ENCODE measurements around the gene IGFALS. TPM values are rescaled to one million over a fixed set of nuclear protein-coding genes. Genes with fewer than 3 reads are reported as not detected.

Gene IGFALS
- total and polyA plus RNA-seq, 2 of the 4 experiments (the other 2 are of a cell fraction): not detected

GRCh38 chr16:1808691-1809090, 15.2 kb upstream of the IGFALS start:
- Histone ChIP-seq H3K4me2 (ENCODE audit: low read depth, low read length) (no peak overlapping the region), H2AK9ac (replicated peaks; ENCODE audit: low read depth, low read length, poor library complexity) (no peak overlapping the region), H3K14ac (replicated peaks; ENCODE audit: low read depth, low read length) (no peak overlapping the region), H3K79me1 (ENCODE audit: low read depth in 1 of 2, low read length in 2 of 2) (0 out of 4 replicates have a peak, but pooled peaks cover 0 to 2% of the 10 kb centered on the region in 2 experiments), H3K9me1 (ENCODE audit: insufficient read depth, low read length) (no peaks in the 10 kb centered on the region), H3K4me1 (ENCODE audit: control insufficient read depth, insufficient read depth, low read length) (peaks cover 4% of the 10 kb centered on the region; the same call in 1 of the 2 replicates), H3K27ac (ENCODE audit: insufficient read depth, low read length) (no peak overlapping the region), H4K20me1 (ENCODE audit: insufficient read depth, low read length) (no peaks in the 10 kb centered on the region), H2BK5ac (ENCODE audit: low read depth, low read length, poor library complexity, severe bottlenecking) (no peak overlapping the region), H4K5ac (ENCODE audit: low read depth, low read length) (no peak overlapping the region), H3K4me3 (ENCODE audit: insufficient read depth, low read depth, low read length) (no peak overlapping the region), H2AK5ac (ENCODE audit: low read depth, low read length) (no peak overlapping the region), H2BK20ac (ENCODE audit: low read depth, low read length) (no peak overlapping the region), H3K9me3 (ENCODE audit: control insufficient read depth, insufficient read depth, low read length) (no peaks in the 10 kb centered on the region), H2AFZ (replicated peaks; ENCODE audit: low read length, poor library complexity) (no peak overlapping the region), H3K23ac (ENCODE audit: low read depth, low read length) (no peak overlapping the region), H3K56ac (ENCODE audit: extremely low read depth, insufficient read depth, low read length) (no peak overlapping the region), H3K27me3 (ENCODE audit: control insufficient read depth, insufficient read depth, low read length) (no peaks in the 10 kb centered on the region), H2BK120ac (ENCODE audit: low read depth, low read length) (no peak overlapping the region), H4K8ac (ENCODE audit: low read depth in 2 of 2, low read length in 2 of 2) (no peak overlapping the region), H4K91ac (ENCODE audit: insufficient read depth, low read depth, low read length) (no peak overlapping the region), H3K36me3 (ENCODE audit: control insufficient read depth, insufficient read depth, low read length) (peaks cover 19% of the 10 kb centered on the region; the same call in 1 of the 2 replicates), H2BK15ac (ENCODE audit: low read depth, low read length) (no peak overlapping the region), H3K9ac (ENCODE audit: low read depth, low read length) (no peak overlapping the region), H3K4ac (ENCODE audit: low read depth, low read length) (no peak overlapping the region), H3K18ac (ENCODE audit: low read depth, low read length) (no peak overlapping the region)
- ATAC-seq (ENCODE audit: low read depth) (no peak), DNase-seq (no peak)
- no TSS peak for BruUV-seq (replicated peaks)
- intact Hi-C loops (cut with micrococcal nuclease) (no loop called here), dilution Hi-C loops (cut with HindIII; ENCODE audit: low sequenced_read_pairs, unreplicated experiment) (no loop called here), in situ Hi-C loops (cut with MboI; ENCODE audit: low sequenced_read_pairs) (no loop called here)
- CTCF ChIA-PET: no interaction called here
- 87% methylated on average over 12 of the region's 18 CpGs; no CpG with 5 or more reads in 1 of the 2 experiments for WGBS, 2 experiments (ENCODE audit: extremely low coverage in 2 of 2, insufficient read length in 1 of 2)
- TF ChIP-seq SMC3 (IDR thresholded peaks at IDR 0.05; ENCODE audit: low read depth, low read length) (no peak), MAFK (IDR thresholded peaks at IDR 0.05; ENCODE audit: low read depth, low read length) (no peak), RFX5 (IDR thresholded peaks at IDR 0.05; ENCODE audit: low read depth, low read length) (no peak), POLR2A (IDR thresholded peaks at IDR 0.05; ENCODE audit: low read depth, low read length) (no peak), MXI1 (IDR thresholded peaks at IDR 0.05; ENCODE audit: borderline replicate concordance, low read depth, low read length) (no peak), MAZ (IDR thresholded peaks at IDR 0.05; ENCODE audit: borderline replicate concordance, low read depth, low read length) (no peak)
- POLR2A ChIA-PET (ENCODE audit: unreplicated experiment): no interaction called here
